ENCODE data around the gene GFAP. TPM values are rescaled to one million over a fixed set of nuclear protein-coding genes. Genes with fewer than 3 reads are reported as not detected.

Gene GFAP
- total and polyA plus RNA-seq, 2 experiments from 2014 or later = 0.10 TPM; not detected in 1

GRCh38 chr17:44872131-44872768 lies 43.0 kb downstream of the GFAP start:
- no peaks in the 10 kb centered on the region for H4K20me1 ChIP-seq (ENCODE audit: insufficient read depth, poor library complexity, severe bottlenecking)
- TF ChIP-seq EZH2 (IDR thresholded peaks at IDR 0.05; ENCODE audit: borderline replicate concordance) = no peak
- TF ChIP-seq, protein P1, sequence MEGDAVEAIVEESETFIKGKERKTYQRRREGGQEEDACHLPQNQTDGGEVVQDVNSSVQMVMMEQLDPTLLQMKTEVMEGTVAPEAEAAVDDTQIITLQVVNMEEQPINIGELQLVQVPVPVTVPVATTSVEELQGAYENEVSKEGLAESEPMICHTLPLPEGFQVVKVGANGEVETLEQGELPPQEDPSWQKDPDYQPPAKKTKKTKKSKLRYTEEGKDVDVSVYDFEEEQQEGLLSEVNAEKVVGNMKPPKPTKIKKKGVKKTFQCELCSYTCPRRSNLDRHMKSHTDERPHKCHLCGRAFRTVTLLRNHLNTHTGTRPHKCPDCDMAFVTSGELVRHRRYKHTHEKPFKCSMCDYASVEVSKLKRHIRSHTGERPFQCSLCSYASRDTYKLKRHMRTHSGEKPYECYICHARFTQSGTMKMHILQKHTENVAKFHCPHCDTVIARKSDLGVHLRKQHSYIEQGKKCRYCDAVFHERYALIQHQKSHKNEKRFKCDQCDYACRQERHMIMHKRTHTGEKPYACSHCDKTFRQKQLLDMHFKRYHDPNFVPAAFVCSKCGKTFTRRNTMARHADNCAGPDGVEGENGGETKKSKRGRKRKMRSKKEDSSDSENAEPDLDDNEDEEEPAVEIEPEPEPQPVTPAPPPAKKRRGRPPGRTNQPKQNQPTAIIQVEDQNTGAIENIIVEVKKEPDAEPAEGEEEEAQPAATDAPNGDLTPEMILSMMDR (IDR thresholded peaks at IDR 0.05; ENCODE audit: poor library complexity) = no peak
- no peak for TF ChIP-seq EZH2phosphoT487 (IDR thresholded peaks at IDR 0.05; ENCODE audit: low read depth, severe bottlenecking, unreplicated experiment)
- H3K27me3 ChIP-seq = no peaks in the 10 kb centered on the region
- no peak overlapping the region for H3K27ac ChIP-seq
- H3K4me2 ChIP-seq = no peak overlapping the region
- H3K79me2 ChIP-seq = no peaks in the 10 kb centered on the region
- H3K36me3 ChIP-seq (replicated peaks; ENCODE audit: insufficient read depth, low read depth) = no peaks in the 10 kb centered on the region
- H2AFZ ChIP-seq = no peak overlapping the region
- H3K4me1 ChIP-seq (ENCODE audit: insufficient read depth) = no peaks in the 10 kb centered on the region
- H3K9me2 ChIP-seq (replicated peaks; ENCODE audit: insufficient read depth) = no peaks in the 10 kb centered on the region
- H3K4me3 ChIP-seq = no peak overlapping the region
- WGBS (ENCODE audit: low lambda C conversion rate, missing lambda C conversion rate) = 87% methylated on average over 8 of the region's 9 CpGs
- no peak for DNase-seq (ENCODE audit: low spot score)
- no peaks in the 10 kb centered on the region for H3K9me3 ChIP-seq (ENCODE audit: low read depth)

DNA sequence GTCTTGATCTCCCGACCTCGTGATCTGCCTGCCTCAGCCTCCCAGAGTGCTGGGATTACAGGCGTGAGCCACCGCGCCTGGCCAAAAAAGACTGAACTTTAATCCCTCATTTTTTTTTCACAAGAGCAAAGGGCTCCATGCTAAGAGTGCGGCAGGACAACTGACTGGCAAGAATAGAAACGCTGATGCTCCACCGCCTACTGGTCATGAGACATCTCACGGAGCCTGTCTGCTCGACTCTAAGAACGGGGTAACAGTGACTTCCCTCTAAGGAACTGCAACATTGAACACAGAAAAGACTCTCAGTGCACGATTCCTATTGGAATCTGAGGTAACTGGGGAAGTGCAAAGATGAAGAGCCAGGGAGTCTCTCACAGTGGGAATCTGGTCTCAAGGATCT lies 43.7 kb downstream of the GFAP start:
- no peak for DNase-seq (ENCODE audit: low spot score)
- Histone ChIP-seq H3K4me3 (no peak overlapping the region), H3K36me3 (replicated peaks; ENCODE audit: insufficient read depth, low read depth) (no peaks in the 10 kb centered on the region), H3K9me3 (ENCODE audit: low read depth) (no peaks in the 10 kb centered on the region), H3K27me3 (no peaks in the 10 kb centered on the region), H3K79me2 (no peaks in the 10 kb centered on the region), H2AFZ (no peak overlapping the region), H4K20me1 (ENCODE audit: insufficient read depth, poor library complexity, severe bottlenecking) (no peaks in the 10 kb centered on the region), H3K4me1 (ENCODE audit: insufficient read depth) (no peaks in the 10 kb centered on the region), H3K4me2 (no peak overlapping the region), H3K27ac (no peak overlapping the region), H3K9me2 (replicated peaks; ENCODE audit: insufficient read depth) (no peaks in the 10 kb centered on the region)
- WGBS (ENCODE audit: low lambda C conversion rate, missing lambda C conversion rate) = 98% methylated on average over 12 of the region's 12 CpGs
- TF ChIP-seq, protein P1 (IDR thresholded peaks at IDR 0.05; ENCODE audit: poor library complexity) = no peak
- TF ChIP-seq EZH2phosphoT487 (IDR thresholded peaks at IDR 0.05; ENCODE audit: low read depth, severe bottlenecking, unreplicated experiment) (no peak), EZH2 (IDR thresholded peaks at IDR 0.05; ENCODE audit: borderline replicate concordance) (no peak)

GRCh38 chr17:44867841-44868240 lies 47.5 kb downstream of the GFAP start:
- Histone ChIP-seq H3K4me2 (no peak overlapping the region), H3K27ac (no peak overlapping the region), H3K4me1 (ENCODE audit: insufficient read depth) (no peaks in the 10 kb centered on the region), H2AFZ (no peak overlapping the region), H3K9me2 (replicated peaks; ENCODE audit: insufficient read depth) (no peaks in the 10 kb centered on the region), H3K4me3 (no peak overlapping the region), H3K27me3 (no peaks in the 10 kb centered on the region), H3K9me3 (ENCODE audit: low read depth) (no peaks in the 10 kb centered on the region), H4K20me1 (ENCODE audit: insufficient read depth, poor library complexity, severe bottlenecking) (no peaks in the 10 kb centered on the region), H3K79me2 (no peaks in the 10 kb centered on the region), H3K36me3 (replicated peaks; ENCODE audit: insufficient read depth, low read depth) (no peaks in the 10 kb centered on the region)
- DNase-seq (ENCODE audit: low spot score) = no peak
- 84% methylated on average over 3 of the region's 3 CpGs for WGBS (ENCODE audit: low lambda C conversion rate, missing lambda C conversion rate)
- TF ChIP-seq, protein P1 (IDR thresholded peaks at IDR 0.05; ENCODE audit: poor library complexity) = no peak
- TF ChIP-seq EZH2 (IDR thresholded peaks at IDR 0.05; ENCODE audit: borderline replicate concordance) (no peak), EZH2phosphoT487 (IDR thresholded peaks at IDR 0.05; ENCODE audit: low read depth, severe bottlenecking, unreplicated experiment) (no peak)
